ENCODE results near the gene DDX4. TPM values are rescaled to one million over a fixed set of nuclear protein-coding genes. Genes with fewer than 3 reads are reported as not detected.

Gene DDX4
- polyA plus RNA-seq, 3 donors, result 0.10 TPM; not detected in 2

DNA sequence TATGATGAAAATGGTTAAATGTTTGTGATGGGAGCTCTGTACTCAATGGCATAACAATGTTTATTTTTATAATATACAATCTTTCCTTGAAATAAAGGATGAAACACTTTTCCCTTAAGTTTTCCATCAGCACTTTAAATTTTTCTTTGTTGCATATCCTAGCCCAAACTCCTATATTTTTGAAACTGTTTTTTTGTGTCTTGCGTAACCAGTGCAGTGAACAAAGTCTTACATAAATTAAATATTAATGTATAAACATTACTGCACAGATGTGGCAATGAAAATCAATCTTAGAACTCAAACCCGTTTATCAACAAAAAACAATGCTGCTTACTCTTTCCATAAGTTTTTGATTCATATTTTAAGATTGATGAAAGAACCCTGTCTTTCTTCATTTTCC lies 79.2 kb downstream of the DDX4 start:
- DNase-seq (ENCODE audit: low read depth in 3 of 3, low spot score in 2 of 3), result no peak

DNA sequence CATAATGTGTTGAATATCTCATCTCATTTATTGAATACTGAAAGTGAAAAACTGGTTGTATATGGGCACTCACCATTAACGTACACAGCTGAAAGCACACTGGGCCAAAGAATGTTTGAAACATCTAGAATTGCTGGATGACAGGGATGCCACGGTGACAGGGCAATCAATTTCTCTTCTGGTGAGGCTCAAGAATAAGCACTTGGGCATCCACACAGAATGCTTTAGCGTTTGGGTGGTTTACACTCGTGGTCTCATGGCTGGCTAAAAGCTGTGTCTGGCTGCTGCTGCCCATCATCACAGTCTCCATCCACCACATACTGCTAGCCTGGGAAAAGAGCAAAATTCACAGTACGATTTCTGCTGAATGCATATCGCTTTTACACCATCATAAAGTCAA lies 82.6 kb downstream of the DDX4 start:
- no peak for DNase-seq (ENCODE audit: low read depth in 3 of 3, low spot score in 2 of 3)

DNA sequence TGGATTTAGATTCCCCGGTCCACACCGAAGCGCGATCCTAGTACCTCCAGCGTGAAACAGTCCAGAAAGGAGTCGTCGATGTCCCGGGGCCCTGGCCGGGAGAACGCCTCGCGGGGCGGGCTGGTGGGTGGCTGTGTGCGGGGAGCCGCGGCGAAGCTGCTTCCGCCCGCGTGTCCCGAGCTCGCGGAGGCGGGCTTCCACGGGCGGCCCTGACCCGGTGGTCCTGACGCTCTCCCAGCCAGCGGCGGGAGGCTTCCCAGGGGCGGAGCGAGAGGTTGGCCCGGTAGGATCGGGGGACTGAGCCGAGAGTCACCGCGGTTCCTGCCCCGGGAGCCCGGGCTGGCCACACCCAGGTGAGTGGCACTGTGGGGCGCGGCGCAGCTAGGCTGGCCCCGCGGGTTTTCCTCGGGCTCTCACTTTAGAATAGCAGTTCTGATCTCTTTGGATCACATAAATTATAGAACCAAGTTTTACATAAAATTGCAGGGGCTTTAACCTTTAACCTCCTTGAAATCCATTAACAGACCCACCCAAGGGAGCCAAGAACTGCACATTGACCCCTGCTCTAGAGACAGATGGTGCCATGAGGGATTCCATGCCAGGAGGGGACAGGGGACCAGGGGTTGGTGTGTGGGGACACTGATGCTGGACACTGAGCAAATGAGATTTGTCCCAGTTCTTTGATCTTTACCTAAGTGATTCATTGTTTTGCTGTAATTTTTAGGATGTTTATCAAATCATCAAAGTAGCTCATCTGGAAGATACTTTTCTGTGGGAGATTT lies 84.1 kb downstream of the DDX4 start:
- DNase-seq (ENCODE audit: low read depth in 3 of 3, low spot score in 2 of 3), result peak in 1 of 3 donors; percentile 12

DNA sequence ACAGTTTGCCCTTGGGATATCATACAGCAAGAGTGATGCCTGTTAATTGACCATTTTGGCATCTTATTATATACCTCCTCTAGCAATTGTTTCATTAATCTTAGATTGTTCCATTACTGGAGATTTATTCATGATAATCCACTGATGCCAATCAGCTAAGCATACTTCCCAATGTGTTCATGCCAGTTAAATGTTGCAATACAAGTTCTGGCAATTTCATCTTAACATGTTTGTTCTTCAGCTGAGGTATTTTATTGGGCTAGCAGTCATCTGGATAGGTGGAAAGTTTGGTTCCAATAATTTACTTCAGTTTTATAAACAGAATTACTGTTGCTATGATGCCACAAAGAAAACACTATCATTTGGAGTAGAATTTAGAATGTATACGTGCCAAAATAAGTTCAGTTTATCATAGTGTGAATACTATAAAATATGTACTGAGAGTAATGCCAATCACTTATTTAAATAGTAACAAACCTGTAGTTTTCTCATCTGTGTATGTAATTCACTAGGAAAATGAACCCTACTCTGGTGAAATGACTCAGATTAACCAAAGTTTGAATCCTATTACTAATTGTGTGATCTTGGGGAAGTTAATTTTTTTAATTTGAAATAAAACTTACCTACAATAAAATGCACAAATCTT lies 85.4 kb downstream of the DDX4 start:
- DNase-seq (ENCODE audit: low read depth in 3 of 3, low spot score in 2 of 3), result no peak

DNA sequence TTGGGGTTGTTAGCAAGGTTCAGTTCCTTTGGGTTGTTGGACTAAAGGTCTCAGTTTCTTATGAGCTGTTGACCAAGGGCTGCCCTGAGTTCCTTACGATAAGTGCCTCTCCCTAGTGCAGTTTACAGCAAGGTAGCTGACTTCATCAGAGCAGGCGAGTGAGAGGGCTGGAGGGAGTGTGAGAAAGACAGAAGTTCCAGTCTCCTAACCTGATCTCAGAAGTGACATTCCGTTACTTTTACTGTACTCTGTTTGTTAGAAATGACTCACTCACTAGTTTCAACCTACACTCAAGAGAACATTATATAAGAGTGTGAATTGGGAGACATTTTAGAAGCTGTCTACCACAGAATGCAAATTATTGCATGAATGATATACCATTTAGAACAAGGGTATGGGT lies 92.1 kb downstream of the DDX4 start:
- DNase-seq (ENCODE audit: low read depth in 3 of 3, low spot score in 2 of 3), result no peak

DNA sequence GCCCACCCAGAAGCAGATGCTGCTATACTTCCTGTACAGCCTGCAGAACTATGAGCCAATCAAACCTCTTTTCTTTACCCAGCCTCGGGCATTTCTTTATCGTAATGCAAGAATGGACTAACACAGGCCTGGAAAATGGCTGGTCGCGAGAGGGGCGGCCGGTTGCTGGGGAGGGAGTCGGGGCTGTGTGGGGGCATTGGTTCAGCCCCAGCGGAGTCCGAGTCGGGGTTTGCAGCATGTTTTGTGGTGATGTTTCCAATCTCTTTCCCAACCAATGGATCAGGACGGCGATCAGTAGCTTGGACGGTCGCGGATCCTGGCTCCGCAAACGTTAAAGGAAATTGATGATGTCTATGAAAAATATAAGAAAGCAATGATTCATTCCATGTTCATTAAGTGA lies 94.6 kb downstream of the DDX4 start:
- DNase-seq (ENCODE audit: low read depth in 3 of 3, low spot score in 2 of 3), result no peak

DNA sequence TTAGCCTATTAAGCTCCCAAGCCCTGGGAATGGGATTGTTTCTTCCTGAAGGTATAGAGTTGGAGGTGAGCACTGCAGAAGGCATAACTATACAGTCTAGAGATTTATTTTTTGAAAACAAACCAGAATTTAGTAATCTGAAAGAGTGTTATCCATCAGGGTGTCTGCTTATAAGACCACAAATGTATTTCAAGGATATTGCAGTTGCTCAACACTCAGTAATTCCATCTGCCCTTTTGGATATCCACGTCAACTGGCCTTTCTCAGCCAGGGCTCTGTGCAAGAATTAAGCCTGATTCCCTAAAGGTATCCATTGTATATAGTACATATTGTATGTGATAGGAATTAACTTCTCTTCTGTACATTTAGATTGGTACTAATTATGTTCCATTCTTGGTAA lies 98.3 kb downstream of the DDX4 start:
- DNase-seq (ENCODE audit: low read depth in 3 of 3, low spot score in 2 of 3), result no peak

DNA sequence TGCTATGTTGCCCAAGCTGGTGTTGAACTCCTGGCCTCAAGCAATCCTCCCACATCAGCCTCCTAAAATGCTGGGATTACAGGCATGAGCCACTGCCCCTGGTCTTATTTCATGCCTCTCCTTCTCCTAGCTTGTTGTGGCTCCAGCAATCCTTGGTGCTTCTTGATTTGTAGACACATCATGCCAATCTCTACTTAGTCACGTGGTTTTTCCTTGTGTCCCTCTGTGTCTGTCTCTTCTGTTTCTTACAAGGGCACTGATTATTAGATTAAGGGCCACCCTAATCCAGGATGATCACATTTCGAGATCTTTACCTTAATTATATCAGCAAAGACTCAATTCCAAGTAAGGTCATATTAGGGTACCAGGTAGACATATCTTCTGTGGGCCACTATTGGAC lies 104.1 kb downstream of the DDX4 start:
- DNase-seq (ENCODE audit: low read depth in 3 of 3, low spot score in 2 of 3), result no peak

DNA sequence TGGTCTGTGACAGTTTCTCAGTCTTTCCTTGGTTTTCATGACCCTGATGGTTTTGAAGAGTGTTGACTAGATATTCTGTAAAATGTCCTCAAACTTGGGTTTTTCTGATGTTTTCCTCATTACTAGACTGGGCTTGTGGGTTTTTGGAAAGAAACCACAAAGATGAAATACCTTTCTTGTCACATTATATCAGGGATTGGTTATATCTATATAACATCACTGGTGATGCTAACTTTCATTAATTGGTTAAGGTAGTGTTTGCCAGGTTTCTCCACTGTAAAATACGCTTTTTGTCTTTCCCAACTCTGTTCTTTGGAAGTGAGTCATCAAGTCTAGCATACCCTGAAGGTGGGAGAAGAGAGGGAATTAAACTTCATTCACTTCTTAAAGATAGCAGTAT lies 110.0 kb downstream of the DDX4 start:
- no peak for DNase-seq (ENCODE audit: low read depth in 3 of 3, low spot score in 2 of 3)

DNA sequence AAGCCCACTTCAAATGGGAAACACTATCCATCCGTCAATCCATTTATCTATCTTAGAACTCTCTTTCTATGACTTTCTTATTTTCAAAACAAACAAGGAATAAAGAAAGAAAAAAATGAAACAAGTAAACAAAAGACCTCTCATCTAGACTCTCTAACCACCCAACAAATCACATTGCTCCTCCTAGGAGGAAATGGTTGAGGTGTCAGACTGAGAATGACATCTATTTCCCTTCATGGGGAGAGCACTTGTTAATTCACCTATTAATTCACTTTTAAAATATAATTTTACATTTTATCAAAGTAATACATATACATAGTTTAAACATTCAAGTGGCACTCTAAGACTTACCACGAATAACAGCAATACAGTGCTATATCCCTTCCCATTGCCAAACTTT lies 110.9 kb downstream of the DDX4 start:
- no peak for DNase-seq (ENCODE audit: low read depth in 3 of 3, low spot score in 2 of 3)

DNA sequence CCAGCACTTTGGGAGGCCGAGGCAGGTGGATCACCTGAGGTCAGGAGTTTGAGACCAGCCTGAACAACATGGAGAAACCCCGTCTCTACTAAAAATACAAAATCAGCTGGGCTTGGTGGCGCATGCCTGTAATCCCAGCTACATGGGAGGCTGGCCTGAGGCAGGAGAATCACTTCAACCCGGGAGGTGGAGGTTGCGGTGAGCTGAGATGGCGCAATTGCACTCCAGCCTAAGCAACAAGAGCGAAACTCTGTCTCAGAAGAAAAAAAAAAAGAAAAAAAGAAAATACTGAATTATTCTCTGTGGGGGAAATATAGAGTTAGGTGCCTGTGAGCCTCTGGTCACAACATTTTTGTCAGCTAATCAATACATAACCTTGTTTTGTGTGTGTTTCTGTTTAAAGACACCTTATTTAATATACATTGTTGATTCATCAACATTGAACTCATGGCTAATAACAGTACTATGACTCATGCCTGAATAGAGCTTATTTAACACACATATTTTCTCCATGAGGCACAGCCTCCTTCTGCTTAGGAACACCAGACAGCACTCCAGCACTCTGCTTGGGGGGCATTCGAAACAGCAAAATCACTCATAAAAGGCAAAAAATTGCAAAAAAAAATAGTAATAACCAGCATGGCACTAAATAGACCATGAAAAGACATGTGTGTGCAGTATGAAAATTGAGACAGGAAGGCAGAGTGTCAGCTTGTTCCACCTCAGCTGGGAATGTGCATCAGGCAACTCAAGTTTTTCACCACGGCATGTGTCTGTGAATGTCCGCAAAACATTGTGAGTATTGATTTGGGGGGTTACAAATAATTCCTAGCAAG lies 113.2 kb downstream of the DDX4 start, which contains the start of gene IL31RA:
IL31RA (plus strand) TSS at position 519 of the 836 bp plus-strand sequence; CDS start at position 733, 214 bp downstream.
- DNase-seq (ENCODE audit: low read depth in 3 of 3, low spot score in 2 of 3), result no peak

DNA sequence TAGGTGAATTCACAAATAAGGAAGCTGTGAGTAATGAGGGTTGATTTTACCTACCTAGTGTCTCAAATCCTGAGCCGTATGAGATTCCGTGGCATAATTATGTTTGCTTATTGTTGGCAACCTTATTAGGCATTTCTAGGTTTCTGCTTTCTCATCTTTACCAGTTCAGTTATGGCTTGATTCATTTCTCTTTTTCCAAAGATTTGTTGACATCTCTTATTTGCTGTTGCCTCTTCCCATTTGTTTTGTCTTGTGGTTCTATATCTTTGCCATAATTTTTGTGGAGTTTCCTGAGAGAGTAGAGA lies 113.8 kb downstream of the DDX4 start:
- no peak for DNase-seq (ENCODE audit: low read depth in 3 of 3, low spot score in 2 of 3)

DNA sequence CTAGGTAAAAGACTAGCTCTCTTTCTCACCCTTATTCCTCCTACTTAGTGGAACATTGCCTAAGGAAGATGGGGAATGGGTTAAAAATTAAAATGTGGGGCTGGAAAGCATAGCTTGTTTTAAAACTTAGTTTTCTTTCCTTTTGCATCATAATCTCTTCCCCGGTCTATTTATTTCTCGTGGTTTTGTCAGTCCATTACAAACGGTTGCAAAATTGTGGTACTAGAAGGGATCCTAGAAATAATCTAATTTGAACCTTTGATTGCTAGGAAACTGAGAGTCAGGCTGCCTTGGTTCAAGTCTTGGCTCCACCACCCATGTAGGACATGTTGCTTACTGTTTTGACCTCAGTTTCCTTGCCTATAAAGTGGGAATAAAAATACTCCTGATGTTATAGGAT lies 114.6 kb downstream of the DDX4 start:
- no peak for DNase-seq (ENCODE audit: low read depth in 3 of 3, low spot score in 2 of 3)

DNA sequence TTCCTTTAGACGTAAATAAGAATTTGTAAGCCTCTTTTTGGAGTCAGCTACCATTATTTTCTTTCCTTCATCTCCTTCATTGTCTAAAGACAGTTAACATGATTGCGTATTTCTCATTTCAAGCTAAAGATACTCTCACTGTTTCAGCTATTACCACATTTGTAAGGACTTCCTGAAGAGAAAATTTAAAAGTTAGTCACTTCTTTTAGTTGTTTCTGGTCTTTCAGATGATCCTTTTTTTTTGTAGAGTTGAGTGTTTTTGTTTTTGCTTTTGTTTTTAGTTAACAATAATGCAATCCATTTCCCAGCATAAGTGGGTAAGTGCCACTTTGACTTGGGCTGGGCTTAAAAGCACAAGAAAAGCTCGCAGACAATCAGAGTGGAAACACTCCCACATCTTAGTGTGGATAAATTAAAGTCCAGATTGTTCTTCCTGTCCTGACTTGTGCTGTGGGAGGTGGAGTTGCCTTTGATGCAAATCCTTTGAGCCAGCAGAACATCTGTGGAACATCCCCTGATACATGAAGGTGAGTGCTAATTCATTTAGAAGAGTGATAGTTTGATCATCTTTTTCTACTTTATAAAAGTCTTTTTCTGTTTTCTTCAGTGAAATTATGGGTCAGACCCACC lies 115.3 kb downstream of the DDX4 start:
- no peak for DNase-seq (ENCODE audit: low read depth in 3 of 3, low spot score in 2 of 3)

DNA sequence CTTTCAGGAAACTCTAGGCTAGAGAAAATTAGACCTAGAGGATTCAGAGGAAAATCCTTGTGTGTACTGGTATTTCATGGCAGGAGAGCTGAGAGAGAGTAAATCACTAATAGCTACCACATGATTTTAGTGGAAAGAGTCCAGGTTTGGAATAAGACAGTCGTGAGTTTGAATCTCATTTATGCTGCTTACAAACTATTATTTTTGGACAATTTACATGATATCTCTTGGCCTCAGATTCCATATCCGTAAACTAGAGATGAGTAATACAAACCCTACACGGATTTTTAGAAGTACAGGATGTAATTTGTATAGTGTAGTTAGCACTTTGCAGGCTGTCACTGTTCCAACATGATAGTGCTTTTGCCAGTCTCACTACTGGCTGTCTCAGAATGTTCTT lies 116.0 kb downstream of the DDX4 start:
- no peak for DNase-seq (ENCODE audit: low read depth in 3 of 3, low spot score in 2 of 3)

DNA sequence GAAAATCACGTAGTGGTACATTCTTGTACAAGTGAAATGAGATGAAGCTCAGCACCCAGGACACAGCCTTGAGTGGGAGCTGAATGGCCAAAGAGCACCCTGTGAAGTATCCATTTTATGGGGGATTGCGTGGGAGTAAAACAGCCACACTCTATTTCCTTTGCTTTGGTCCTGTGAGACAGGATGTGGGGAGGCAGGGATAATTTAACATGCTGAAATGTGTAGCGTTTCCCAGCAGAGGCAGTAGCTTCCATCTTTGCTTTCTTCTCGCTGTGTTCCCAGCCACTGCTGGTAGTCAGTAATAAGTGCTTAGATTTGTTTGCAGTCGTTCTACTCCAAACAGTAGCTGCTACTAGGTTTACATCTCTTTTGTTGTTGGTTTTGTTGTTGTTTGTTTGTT lies 117.6 kb downstream of the DDX4 start:
- DNase-seq (ENCODE audit: low read depth in 3 of 3, low spot score in 2 of 3), result no peak

DNA sequence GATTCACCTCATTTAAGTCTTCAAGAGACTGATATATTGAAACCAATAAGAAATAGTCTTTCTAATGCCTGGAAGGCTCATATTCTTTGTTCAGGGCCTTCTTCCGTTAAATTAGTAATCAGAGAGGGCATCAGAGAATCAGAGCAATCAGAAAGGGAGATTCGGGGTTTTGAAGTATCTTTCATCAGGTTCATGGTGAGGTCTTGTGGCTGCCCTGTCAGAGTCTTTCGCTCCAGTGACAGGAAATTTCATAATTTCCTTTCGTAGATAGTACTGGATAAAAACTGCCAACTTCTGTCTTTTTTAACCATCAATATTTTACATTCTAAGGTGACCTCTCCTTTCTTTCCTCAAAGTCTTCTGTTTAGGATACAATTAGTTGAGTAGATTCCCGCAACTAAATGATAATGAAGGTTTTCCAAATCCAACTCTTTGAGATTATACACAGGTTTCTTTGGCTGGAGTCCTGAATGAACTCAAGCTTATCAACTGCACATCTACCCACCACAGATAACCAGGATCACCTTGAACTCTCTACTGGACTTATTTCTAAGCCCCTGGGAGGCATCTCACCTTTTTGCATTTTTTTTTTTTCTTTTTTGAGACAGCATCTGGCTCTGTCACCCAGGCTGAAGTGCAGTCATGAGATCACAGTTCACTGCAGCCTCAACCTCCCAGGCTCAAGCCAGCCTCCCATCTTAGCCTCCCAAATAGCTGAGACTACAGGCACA lies 118.8 kb downstream of the DDX4 start:
- no peak for DNase-seq (ENCODE audit: low read depth in 3 of 3, low spot score in 2 of 3)

DNA sequence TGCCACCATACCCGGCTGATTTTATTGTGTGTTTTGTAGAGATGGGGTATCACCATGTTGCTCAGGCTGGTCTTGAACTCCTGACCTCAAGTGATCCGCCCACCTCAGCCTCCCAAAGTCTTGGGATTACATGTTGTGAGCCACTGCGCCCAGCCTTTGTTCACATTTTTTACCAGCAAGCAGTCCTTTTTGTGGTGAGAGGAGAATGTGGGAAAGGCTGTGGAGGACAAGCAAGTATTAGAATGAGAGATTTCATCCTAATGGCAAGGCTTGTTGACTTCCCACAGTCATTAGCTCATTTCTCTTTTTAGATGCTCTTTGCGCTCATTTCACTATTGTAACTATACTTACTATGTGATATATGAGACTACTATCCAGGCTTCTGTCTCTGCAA lies 119.4 kb downstream of the DDX4 start:
- no peak for DNase-seq (ENCODE audit: low read depth in 3 of 3, low spot score in 2 of 3)

DNA sequence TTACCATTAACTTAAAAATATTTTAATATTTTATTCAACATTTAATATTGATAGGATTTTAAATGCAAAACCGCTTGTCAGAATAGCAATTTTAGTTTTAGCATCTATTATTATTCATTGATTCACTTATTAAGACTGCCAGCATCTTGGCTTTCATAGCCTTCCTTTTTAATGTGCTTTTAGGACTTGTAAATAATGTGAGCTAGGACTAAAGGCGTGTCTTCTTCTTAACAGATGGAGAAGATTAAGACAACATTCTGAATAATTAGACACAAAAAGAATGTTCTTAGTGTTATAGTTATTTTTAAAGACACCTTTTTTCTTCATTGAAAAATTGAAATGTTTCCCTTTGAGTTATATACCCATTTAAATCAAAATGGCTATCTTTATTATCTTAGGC lies 120.2 kb downstream of the DDX4 start:
- DNase-seq (ENCODE audit: low read depth in 3 of 3, low spot score in 2 of 3), result no peak

DNA sequence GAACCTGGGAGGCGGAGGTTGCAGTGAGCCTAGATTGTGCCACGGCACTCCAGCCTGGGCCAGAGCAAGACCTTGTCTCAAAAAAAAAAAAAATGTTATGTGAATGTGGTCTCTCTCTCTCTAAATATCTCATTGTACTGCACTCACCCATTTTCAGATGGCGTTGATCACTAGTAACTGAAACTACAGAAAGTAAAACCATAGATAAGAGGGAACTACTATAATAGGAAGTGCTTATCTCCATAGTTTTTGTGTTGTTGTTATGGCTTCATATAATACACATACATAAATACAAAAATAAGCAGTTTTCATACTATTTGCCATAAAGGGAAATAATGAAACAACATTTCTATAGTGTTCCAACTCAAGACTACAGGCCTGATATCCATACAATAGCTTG lies 122.4 kb downstream of the DDX4 start:
- DNase-seq (ENCODE audit: low read depth in 3 of 3, low spot score in 2 of 3), result no peak

DNA sequence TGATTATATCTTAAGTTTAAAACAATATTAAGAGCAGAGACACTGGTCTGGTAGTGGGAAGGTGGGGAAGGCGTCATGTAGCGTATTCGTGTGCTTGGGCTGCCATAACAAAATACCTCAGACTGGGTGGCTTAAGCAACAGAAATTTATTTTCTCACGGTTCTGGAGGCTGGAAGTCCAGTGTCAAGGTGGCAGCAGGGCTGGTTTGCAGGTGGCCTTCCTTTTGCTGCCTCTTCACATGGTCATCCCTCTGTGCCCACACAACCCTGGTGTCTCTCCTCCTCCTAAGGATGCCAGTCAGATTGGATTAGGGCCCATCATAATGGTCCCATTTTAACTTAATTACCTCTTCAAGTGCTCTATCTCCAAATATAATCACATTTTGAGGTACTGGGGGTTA lies 122.8 kb downstream of the DDX4 start:
- no peak for DNase-seq (ENCODE audit: low read depth in 3 of 3, low spot score in 2 of 3)

All from right renal cortex interstitium (tissue), 3 donors.